ENCODE measurements around the gene BATF2. TPM values are rescaled to one million over a fixed set of nuclear protein-coding genes. Genes with fewer than 3 reads are reported as not detected.
A peak's percentile ranks its signal among the peaks of the same experiment; 100 is the strongest.

The BATF2 gene
- total and polyA plus RNA-seq, 9 of the 15 experiments (the other 6 are each of a cell fraction or from before 2014, with no cell fraction given): 1.7 to 8.9 (median 6.4) TPM

- Histone ChIP-seq H3K27ac (ENCODE audit: extremely low read depth, low read depth, low read length) (no peak overlapping the region), H3K9me3 (replicated peaks; ENCODE audit: control insufficient read depth, insufficient read depth, low read depth, low read length) (no peaks in the 10 kb centered on the region), H2AFZ (ENCODE audit: low read depth, low read length) (no peak overlapping the region), H3K4me2 (ENCODE audit: insufficient read depth, low read length) (no peak overlapping the region), H3K9ac (ENCODE audit: insufficient read depth in 1 of 2, low read depth in 2 of 2, low read length in 2 of 2) (peak overlapping the region in 1 of 2 experiments; percentile 83; a peak in 2 of 4 replicates), H3K79me2 (ENCODE audit: control insufficient read depth, insufficient read depth, low read length) (peaks cover 24% of the 10 kb centered on the region), H3K4me1 (replicated peaks in 1 of 2; ENCODE audit: control insufficient read depth in 2 of 2, insufficient read depth in 2 of 2, low read length in 2 of 2) (peaks cover 6 to 60% of the 10 kb centered on the region in 2 experiments; a peak in 4 of 5 replicates), H3K27me3 (ENCODE audit: control insufficient read depth in 2 of 2, insufficient read depth in 2 of 2, low read length in 2 of 2) (no peaks in the 10 kb centered on the region), H3K36me3 (ENCODE audit: control insufficient read depth, insufficient read depth, low read length) (peaks cover 27% of the 10 kb centered on the region; the same call in 2 of the 3 replicates), H3K4me3 (no peak overlapping the region), H3K9me1 (ENCODE audit: control insufficient read depth, insufficient read depth, low read length) (no peaks in the 10 kb centered on the region), H4K20me1 (replicated peaks; ENCODE audit: control insufficient read depth, insufficient read depth, low read length) (no peaks in the 10 kb centered on the region; the same call in 1 of the 2 replicates)
- in situ Hi-C loops (cut with MboI): no loop called here
- no peak for DNase-seq (ENCODE audit: extremely low read depth in 1 of 4, low spot score in 3 of 4)
- no peak for FAIRE-seq
- POLR2A ChIA-PET: interaction anchor here (0.6 to 1.2 kb wide), 3 partner anchors 17 to 454 kb away, joined by 3 to 4 read pairs (median 3); partner anchors contain the start of gene MALAT1
- intact Hi-C loops (cut with micrococcal nuclease): no loop called here
- CTCF ChIA-PET (ENCODE audit: low intra/inter-chr PET ratio): no interaction called here
- ATAC-seq: no peak
- TF ChIP-seq NEUROD1 (IDR thresholded peaks at IDR 0.05; ENCODE audit: borderline replicate concordance, low read depth, low read length, partially characterized antibody) (no peak), RBFOX2 (IDR thresholded peaks at IDR 0.05; ENCODE audit: low read depth, low read length) (0 out of 2 replicates have a peak, but pooled peaks have one; percentile 45), CREB1 (IDR thresholded peaks at IDR 0.05) (no peak), CREB1 (CRISPR knock-in tag; IDR thresholded peaks at IDR 0.05) (0 out of 2 replicates have a peak, but pooled peaks have one; percentile 18), ZBTB12 (CRISPR knock-in tag; IDR thresholded peaks at IDR 0.05) (no peak), POU5F1 (IDR thresholded peaks at IDR 0.05; ENCODE audit: borderline replicate concordance, low read depth, low read length, partially characterized antibody) (no peak), E2F4 (CRISPR knock-in tag; IDR thresholded peaks at IDR 0.05; ENCODE audit: low read depth) (no peak), ZNF740 (CRISPR knock-in tag; IDR thresholded peaks at IDR 0.05) (no peak), ZNF740 (tag; IDR thresholded peaks at IDR 0.05) (no peak), ZNF75A (CRISPR knock-in tag; IDR thresholded peaks at IDR 0.05) (no peak)
- 86% methylated on average over 7 of the region's 7 CpGs for WGBS (ENCODE audit: insufficient coverage, low coverage, missing lambda C conversion rate)
- BruUV-seq (replicated peaks): no TSS peak
These were observed 49.0 kb upstream of the BATF2 start for GRCh38 chr11:65045728-65046127.
